GM23248 (cell line): ENCODE results near the gene EIF2B4. TPM values are rescaled to one million over a fixed set of nuclear protein-coding genes. Genes with fewer than 3 reads are reported as not detected.

Source experiments
- DNase-seq: peaks from one replicate; pipeline ENCODE4 v3.0.0-alpha.2; 2015
- H2AFZ ChIP-seq: fragments of 200-600 bp; sonication (generic); 2 replicates; pipeline ENCODE4 v1.6.1; 2016; ENCODE audit warnings: antibody characterized with exemption
- H3F3A ChIP-seq: fragments of 200-600 bp; sonication (generic); 2 replicates; pipeline ENCODE4 v1.6.1; 2016; ENCODE audit warnings: mild to moderate bottlenecking, antibody characterized with exemption, mixed run types; ENCODE audit not compliant: insufficient read depth
- H3K27ac ChIP-seq: fragments of 200-600 bp; sonication (generic); 2 replicates; pipeline ENCODE4 v1.5.1; 2016; ENCODE audit warnings: mild to moderate bottlenecking
- H3K27me3 ChIP-seq: fragments of 200-600 bp; sonication (generic); replicated peaks from 2 replicates; pipeline ENCODE4 v1.6.1; 2016; ENCODE audit warnings: mild to moderate bottlenecking; ENCODE audit not compliant: insufficient read depth
- H3K36me3 ChIP-seq: fragments of 200-600 bp; sonication (generic); 2 replicates; pipeline ENCODE4 v1.6.1; 2016; ENCODE audit warnings: low read depth, mild to moderate bottlenecking
- H3K4me1 ChIP-seq: fragments of 200-600 bp; sonication (generic); 2 replicates; pipeline ENCODE4 v1.6.1; 2016; ENCODE audit warnings: mild to moderate bottlenecking; ENCODE audit not compliant: insufficient read depth
- H3K4me2 ChIP-seq: fragments of 200-600 bp; sonication (generic); one replicate; pipeline ENCODE4 v1.6.1; 2016; ENCODE audit warnings: mild to moderate bottlenecking; ENCODE audit not compliant: unreplicated experiment
- H3K4me3 ChIP-seq: fragments of 200-600 bp; sonication (generic); 2 replicates; pipeline ENCODE4 v1.5.1; 2016; ENCODE audit warnings: mild to moderate bottlenecking
- H3K79me2 ChIP-seq: fragments of 200-600 bp; sonication (generic); 2 replicates; pipeline ENCODE4 v1.6.1; 2016; ENCODE audit warnings: mild to moderate bottlenecking; ENCODE audit not compliant: insufficient read depth
- H3K9ac ChIP-seq: fragments of 200-600 bp; sonication (generic); 2 replicates; pipeline ENCODE4 v1.6.1; 2016; ENCODE audit warnings: mild to moderate bottlenecking
- H3K9me2 ChIP-seq: fragments of 200-600 bp; sonication (generic); 2 replicates; pipeline ENCODE4 v1.6.1; 2016; ENCODE audit warnings: mixed run types, mild to moderate bottlenecking, moderate library complexity; ENCODE audit not compliant: insufficient read depth
- H3K9me3 ChIP-seq: fragments of 200-600 bp; sonication (generic); one replicate; pipeline ENCODE4 v1.6.1; 2017; ENCODE audit warnings: low read depth
- H4K20me1 ChIP-seq: fragments of 200-600 bp; sonication (generic); 2 replicates; pipeline ENCODE4 v1.6.0; 2016; ENCODE audit not compliant: insufficient read depth
- EZH2 ChIP-seq: fragments of 200-600 bp; sonication (generic); IDR thresholded peaks from 2 replicates; pipeline ENCODE4 v1.6.1; 2018; ENCODE audit warnings: antibody characterized with exemption, mild to moderate bottlenecking; ENCODE audit not compliant: insufficient read depth, poor library complexity, severe bottlenecking
- EZH2phosphoT487 ChIP-seq: fragments of 200-600 bp; sonication (generic); IDR thresholded peaks from 2 replicates; pipeline ENCODE4 v1.6.1; 2018; ENCODE audit warnings: antibody characterized with exemption, moderate library complexity, mild to moderate bottlenecking, low read depth; ENCODE audit not compliant: insufficient read depth
- WGBS, 2 experiments: methylation state at CpG; one replicate each; pipeline ENCODE4 v1.1.6; 2015 to 2017; ENCODE audit warnings: low lambda C conversion rate in 2 of 2, low coverage in 1 of 2; ENCODE audit errors: missing lambda C conversion rate in 2 of 2; 5-methylcytosine and 5-hydroxymethylcytosine counted together
- in situ Hi-C: fragments of 300-500 bp; cut with MboI; formaldehyde crosslinking; loops from 2 replicates; pipeline ENCODE4 v1.15.0; 2020
- polyA plus RNA-seq: library from polyadenylated mRNA; unstranded; fragments of >200 nt; fragmentation: Nextera tagmentation; extraction: Ambion mirVana; gene quantifications from 2 replicates; pipeline ENCODE4 v1.2.1, GENCODE V29; 2016
- total RNA-seq: library from RNA; depleted of rRNA; stranded (reverse); fragments of >200 nt; shearing (Covaris generic); gene quantifications from 2 replicates; pipeline ENCODE4 v1.2.3, GENCODE V29; 2014

EIF2B4 gene
- total and polyA plus RNA-seq, 2 experiments from 2014 or later: 26.6 to 50.1 TPM

- Histone ChIP-seq H3K79me2 (peaks cover 56% of the 10 kb centered on the region), H3K36me3 (no peaks in the 10 kb centered on the region), H4K20me1 (no peaks in the 10 kb centered on the region), H3K4me1 (peaks cover 12% of the 10 kb centered on the region), H3K9me3 (no peaks in the 10 kb centered on the region), H2AFZ (peak overlapping the region; percentile 100), H3K27me3 (no peaks in the 10 kb centered on the region), H3K4me3 (peak overlapping the region; percentile 85), H3K27ac (peak overlapping the region; percentile 64), H3F3A (peaks cover 12% of the 10 kb centered on the region), H3K4me2 (peak overlapping the region; percentile 98), H3K9ac (peak overlapping the region; percentile 85), H3K9me2 (no peaks in the 10 kb centered on the region)
- 1 to 2% methylated on average over 23 to 32 of the region's 33 CpGs for WGBS, 2 experiments
- DNase-seq: peak; percentile 67
- TF ChIP-seq EZH2phosphoT487: no peak
- in situ Hi-C loops: no loop called here
These were observed 38.6 kb upstream of the EIF2B4 start for GRCh38 chr2:27408601-27409320.

DNA sequence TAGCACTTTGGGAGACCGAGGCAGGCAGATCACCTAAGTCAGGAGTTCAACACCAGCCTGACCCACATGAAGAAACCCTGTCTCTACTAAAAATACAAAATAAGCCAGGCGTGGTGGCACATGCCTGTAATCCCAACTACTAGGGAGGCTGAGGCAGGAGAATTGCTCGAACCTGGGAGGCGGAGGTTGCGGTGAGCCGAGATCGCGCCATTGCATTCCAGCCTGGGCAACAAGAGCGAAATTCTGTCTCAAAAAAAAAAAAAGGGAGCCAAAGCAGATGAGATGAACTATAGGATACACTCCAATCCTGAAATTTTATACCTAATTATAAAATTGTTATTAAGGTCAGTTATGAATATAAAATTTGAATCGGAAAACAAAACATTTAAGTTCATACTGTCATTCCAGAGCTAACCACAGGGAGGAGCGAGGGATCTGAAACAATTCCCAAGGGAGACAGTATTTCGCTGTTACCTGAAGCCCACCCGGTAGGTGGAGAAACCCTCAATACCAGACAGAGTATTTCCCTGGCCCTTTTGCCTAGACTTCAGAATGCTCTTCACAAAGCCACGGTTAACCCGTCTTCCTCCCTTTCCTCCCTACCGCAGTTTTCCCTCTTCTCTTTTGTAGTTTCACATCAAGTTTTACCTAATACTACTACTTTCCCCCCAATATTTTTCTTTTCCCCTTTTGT lies 37.8 kb upstream of the EIF2B4 start:
- Histone ChIP-seq H3K27me3 (no peaks in the 10 kb centered on the region), H3K27ac (peak overlapping the region; percentile 64), H3K4me1 (peaks cover 12% of the 10 kb centered on the region), H2AFZ (peak overlapping the region; percentile 100), H3K79me2 (peaks cover 64% of the 10 kb centered on the region), H3K4me3 (peak overlapping the region; percentile 85), H3K4me2 (peak overlapping the region; percentile 98), H3K9me3 (no peaks in the 10 kb centered on the region), H3K9ac (peak overlapping the region; percentile 85), H3F3A (peaks cover 12% of the 10 kb centered on the region), H4K20me1 (no peaks in the 10 kb centered on the region), H3K9me2 (no peaks in the 10 kb centered on the region), H3K36me3 (no peaks in the 10 kb centered on the region)
- 49% methylated on average over 16 of the region's 16 CpGs for WGBS, 2 experiments
- peak; percentile 79 for DNase-seq
- in situ Hi-C loops: no loop called here
- TF ChIP-seq EZH2 (no peak), EZH2phosphoT487 (no peak)

GRCh38 chr2:27400348-27401135 lies 30.4 kb upstream of the EIF2B4 start:
- peak; percentile 23 for DNase-seq
- no peak overlapping the region for H3K4me3 ChIP-seq
- H4K20me1 ChIP-seq: no peaks in the 10 kb centered on the region
- H3K79me2 ChIP-seq: peaks cover 100% of the 10 kb centered on the region
- in situ Hi-C loops: no loop called here
- H3K36me3 ChIP-seq: no peaks in the 10 kb centered on the region
- no peaks in the 10 kb centered on the region for H3K27me3 ChIP-seq
- H3K4me1 ChIP-seq: no peaks in the 10 kb centered on the region
- TF ChIP-seq EZH2phosphoT487: no peak
- TF ChIP-seq EZH2: no peak
- H3F3A ChIP-seq: no peaks in the 10 kb centered on the region
- no peak overlapping the region for H2AFZ ChIP-seq
- H3K9me2 ChIP-seq: no peaks in the 10 kb centered on the region
- H3K9me3 ChIP-seq: no peaks in the 10 kb centered on the region
- no peak overlapping the region for H3K4me2 ChIP-seq
- H3K9ac ChIP-seq: peak overlapping the region; percentile 1; the same call in 1 of the 2 replicates
- 86 to 92% methylated on average over 2 of the region's 2 CpGs for WGBS, 2 experiments
- H3K27ac ChIP-seq: no peak overlapping the region

DNA sequence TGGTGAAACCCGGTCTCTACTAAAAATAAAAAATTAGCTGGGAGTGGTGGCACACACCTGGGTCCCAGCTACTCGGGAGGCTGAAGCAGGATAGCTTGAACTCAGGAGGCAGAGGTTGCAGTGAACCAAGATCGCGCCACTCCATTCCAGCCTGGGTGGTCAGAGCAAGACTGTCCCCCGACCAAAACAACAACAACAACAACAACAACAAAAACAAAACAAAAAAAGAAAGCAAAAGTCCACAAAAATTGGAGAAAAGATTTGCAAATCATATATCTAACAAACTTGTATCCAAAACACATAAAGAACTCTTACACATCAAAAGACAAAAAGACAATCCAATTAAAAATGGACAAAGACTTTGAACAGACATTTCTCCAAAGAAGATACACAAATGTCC lies 28.8 kb upstream of the EIF2B4 start:
- H3K4me3 ChIP-seq: no peak overlapping the region
- in situ Hi-C loops: no loop called here

More for the DNA sequence above, 28.8 kb upstream of the EIF2B4 start:
- H3K9ac ChIP-seq: no peak overlapping the region
- no peaks in the 10 kb centered on the region for H3K9me3 ChIP-seq
- no peaks in the 10 kb centered on the region for H3K27me3 ChIP-seq
- no peaks in the 10 kb centered on the region for H3K4me1 ChIP-seq
- no peaks in the 10 kb centered on the region for H3K36me3 ChIP-seq
- no peaks in the 10 kb centered on the region for H4K20me1 ChIP-seq
- no peak overlapping the region for H2AFZ ChIP-seq
- no peak overlapping the region for H3K27ac ChIP-seq
- H3K79me2 ChIP-seq: peaks cover 100% of the 10 kb centered on the region
- WGBS, 2 experiments: 87 to 91% methylated on average over 5 of the region's 5 CpGs
- TF ChIP-seq EZH2 (no peak), EZH2phosphoT487 (no peak)
- H3K4me2 ChIP-seq: no peak overlapping the region
- no peaks in the 10 kb centered on the region for H3K9me2 ChIP-seq
- H3F3A ChIP-seq: no peaks in the 10 kb centered on the region
- no peak for DNase-seq
